Stimulated activated CD4-positive, alpha-beta T cell treated with anti-CD3 and anti-CD28 coated beads, Interleukin-1b, Interleukin-23, amount 100 ng/mL, for 1 hour (primary cell): ENCODE measurements around the gene PPP1R16B.

Experiments used
- DNase-seq, 2 donors: peaks; one replicate each; pipeline ENCODE4 v3.0.0-alpha.2; 2020; ENCODE audit warnings: low read depth in 2 of 2

Gene PPP1R16B

DNA sequence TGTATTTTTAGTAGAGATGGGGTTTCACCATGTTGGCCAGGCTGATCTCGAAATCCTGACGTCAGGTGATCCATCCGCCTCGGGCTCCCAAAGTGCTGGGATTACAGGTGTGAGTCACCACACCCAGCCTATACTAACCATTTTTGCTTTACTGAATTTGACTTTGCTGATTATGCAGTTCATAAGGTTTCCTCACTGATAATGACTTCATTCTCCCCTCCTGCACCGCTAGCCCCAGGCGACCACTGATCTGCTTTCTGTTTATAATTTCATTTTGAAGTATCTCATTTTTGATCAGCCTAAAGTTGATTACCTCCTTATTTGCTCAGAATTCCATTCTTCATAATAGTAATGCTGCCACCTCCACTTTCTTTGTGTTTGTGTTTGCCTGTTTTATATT lies 72.0 kb downstream of the PPP1R16B start:
- no peak for DNase-seq

- no peak for DNase-seq
Observed at GRCh38 chr20:38878866-38879265, 73.4 kb downstream of the PPP1R16B start.

GRCh38 chr20:38880952-38881735 lies 75.6 kb downstream of the PPP1R16B start:
- no peak for DNase-seq

GRCh38 chr20:38881806-38882440 lies 76.4 kb downstream of the PPP1R16B start:
- DNase-seq, result no peak

- no peak for DNase-seq
Observed at GRCh38 chr20:38882600-38882999, 77.1 kb downstream of the PPP1R16B start.

- no peak for DNase-seq
Observed at GRCh38 chr20:38883081-38883980, 77.8 kb downstream of the PPP1R16B start.

DNA sequence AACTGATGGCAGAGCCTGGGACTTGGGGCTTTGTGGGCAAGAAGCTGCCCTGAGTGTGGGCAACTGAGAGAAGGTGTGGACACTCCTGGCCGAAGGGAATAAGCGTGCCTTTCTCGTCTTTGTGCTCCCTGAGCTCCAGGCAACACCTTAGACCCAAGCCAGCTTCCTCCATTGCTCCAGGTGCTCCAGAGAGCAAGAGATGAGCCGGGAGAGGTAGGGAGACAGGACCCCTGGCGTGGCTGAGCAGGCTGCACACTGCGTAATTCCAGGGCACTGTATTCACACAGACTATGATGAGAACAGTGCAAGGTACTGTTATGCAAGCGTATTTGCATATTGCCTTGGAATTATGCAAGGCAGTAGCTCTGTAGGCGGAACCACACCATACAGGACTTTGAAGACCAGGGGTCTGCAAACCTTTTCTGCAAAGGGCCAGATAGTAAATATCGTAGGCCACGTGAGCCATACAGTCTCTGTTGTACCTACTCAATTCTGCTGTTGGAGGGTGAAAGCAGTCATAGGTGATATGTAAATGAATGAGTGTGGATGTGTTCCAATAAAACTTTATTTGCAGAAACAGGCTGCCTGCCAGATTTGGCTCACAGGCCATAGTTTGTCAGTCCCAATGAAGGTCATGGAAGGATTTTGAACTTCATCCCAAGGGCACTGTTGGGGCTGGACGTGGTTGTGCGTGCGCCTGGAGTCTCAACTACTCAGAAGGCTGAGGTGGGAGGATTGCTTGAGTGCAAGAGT lies 78.7 kb downstream of the PPP1R16B start:
- DNase-seq, result no peak

- DNase-seq, result no peak
Observed at GRCh38 chr20:38885357-38885756, 79.9 kb downstream of the PPP1R16B start.

GRCh38 chr20:38888059-38888831 lies 82.7 kb downstream of the PPP1R16B start:
- no peak for DNase-seq

DNA sequence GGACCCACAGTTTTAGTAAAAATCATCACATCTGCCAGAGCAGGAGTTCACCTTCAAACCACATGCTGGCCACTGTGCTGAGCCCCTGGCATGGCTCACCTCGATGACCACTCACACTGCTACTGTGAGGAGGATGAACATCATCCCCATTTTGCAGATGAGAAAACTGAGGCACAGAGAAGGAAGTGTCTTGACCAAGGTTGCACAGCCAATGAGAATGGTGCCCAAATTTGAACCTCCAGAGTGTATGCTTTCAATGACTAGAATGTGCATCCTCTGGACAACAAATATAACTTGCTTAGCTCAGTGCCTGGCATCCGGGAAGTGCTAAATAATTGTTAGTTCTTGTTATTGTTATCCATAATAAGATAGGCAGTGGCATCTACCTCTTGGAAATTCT lies 83.6 kb downstream of the PPP1R16B start:
- DNase-seq, result no peak

DNA sequence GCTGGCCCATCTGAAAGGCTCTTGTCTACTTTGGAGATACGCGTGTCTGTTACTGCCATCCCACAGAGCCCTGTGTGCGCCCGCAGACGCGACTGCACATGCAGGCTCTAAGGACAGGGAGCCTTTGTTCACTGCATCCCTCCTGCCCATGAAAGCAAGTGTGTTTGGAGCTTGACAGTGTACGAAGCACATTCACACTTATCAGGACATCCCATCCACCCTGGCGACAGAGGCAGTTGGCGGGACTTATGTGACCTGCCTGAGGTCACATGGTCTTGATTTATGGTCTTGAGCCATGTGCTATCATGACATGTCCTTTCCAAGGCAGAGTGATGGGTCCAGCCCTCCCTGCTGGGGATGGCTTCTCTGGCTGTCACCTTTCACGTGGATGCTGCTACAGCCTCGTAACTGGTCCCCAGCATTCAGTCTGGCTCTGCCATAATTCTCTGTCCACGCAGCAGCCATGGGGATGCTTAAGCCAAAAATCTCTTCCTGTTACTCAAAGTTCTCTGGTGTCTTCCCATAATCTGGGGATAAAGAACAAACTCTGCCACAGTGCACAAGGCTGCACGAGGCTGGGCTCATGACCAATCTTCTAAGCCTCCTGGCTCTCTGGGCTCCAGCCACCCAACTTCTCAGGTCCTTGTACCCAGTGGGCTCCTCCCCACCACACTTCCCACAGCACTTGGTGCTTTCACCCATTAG lies 84.4 kb downstream of the PPP1R16B start:
- no peak for DNase-seq

GRCh38 chr20:38890497-38890818 lies 85.0 kb downstream of the PPP1R16B start:
- no peak for DNase-seq

GRCh38 chr20:38892091-38892981 lies 86.8 kb downstream of the PPP1R16B start:
- no peak for DNase-seq

DNA sequence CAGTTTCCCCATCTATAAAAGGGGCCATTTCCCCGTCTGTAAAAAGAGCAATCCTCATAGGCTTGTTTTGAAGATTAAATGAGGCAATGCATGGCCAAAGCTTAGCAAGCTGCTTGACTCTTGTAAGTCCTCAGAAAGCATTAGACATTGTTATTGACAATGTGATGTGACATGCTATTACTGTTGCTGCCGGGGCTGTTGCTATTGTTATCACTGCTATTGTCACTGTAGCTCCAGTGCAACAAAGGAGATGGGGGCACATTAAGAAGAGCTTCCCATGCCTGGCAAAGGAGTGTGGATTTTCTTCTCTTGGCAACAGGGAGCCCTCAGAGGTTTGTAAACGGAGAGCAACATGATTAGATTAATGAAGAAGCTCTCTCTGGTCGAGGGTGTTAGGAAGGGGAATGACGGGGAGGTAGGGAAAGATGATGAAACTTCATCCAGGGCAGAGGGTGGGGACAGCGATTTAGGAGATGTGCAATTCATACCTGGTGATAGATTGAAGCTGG lies 87.6 kb downstream of the PPP1R16B start:
- no peak for DNase-seq

DNA sequence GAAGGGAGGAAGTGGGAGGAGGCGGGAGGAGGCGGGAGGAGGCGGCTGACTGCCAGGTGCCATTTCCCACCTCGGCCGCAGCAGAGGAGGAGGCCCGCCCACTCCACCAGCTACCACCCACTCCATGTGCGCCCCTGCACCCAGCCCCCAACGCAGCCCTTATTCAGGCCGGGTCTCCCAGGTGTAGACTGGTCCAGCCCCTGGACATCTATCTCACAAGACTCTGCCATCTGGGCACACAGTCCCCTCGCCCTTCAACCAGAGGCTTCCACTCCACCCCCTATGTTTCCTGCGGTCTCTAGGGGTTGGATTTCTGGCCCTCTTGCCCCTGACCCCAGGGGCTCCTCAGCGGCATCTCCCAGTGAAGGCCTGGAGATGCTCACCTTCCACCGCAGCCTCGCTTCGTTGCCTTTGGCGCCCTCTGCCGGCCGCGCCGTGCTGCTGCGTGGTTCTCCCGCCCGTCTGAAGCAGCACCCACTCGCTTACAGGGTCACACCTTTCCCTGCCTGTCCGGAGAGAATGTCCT lies 88.1 kb downstream of the PPP1R16B start:
- DNase-seq, result peak; percentile 60 to 71

DNA sequence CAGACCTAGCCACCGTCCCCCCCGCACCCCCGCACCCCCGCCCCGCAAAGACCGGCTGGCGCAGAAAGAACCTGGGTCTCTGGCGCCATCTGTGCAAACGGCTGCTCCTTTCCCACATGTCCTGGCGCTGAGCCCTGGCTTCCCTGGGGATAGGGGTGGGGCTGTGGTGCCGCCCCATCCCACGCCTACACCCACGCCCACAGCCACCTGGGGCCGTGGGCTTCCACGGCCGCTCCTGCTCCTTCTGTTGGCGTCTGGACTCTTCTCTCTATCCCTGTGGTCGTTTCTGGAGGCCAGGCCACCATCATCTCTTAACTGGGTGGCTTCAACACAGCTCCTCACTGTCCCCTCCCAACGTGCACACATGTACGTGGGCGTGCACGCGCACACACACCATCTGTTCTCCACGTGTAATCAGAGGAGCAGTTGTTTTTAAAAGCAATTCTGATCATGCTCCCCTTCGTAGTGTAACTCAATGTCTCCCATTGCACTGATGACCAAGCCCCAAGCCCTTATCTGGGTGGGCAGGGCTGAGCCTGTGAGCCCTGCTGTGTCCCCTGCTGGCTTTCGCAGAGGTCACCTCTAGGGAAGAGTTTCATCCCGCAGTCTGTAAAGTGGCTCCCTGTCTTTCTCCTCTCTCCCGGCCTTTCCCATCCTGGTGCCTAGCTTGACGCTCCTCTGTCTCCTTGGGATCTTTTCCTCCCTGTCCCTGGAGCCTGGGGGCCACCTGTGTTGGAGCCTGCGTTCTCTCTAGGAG lies 88.8 kb downstream of the PPP1R16B start:
- no peak for DNase-seq

GRCh38 chr20:38895098-38895949 lies 89.8 kb downstream of the PPP1R16B start:
- DNase-seq, result no peak
